Large intestine (tissue), 1 donor: Measurements from ENCODE around the gene DDX10. TPM values are rescaled to one million over a fixed set of nuclear protein-coding genes. Genes with fewer than 3 reads are reported as not detected.

Source experiments
- polyA plus RNA-seq: library from polyadenylated mRNA; unstranded; fragments of 120-200 nt; gene quantifications from one replicate; pipeline ENCODE4 v1.2.1, GENCODE V29; 2013

DDX10 gene
- polyA plus RNA-seq, 1 donor = 17.8 TPM

Other genes starting within 250 kb of the DDX10 start
- 1.1 TPM for gene C11orf65, start 197.5 kb upstream of the DDX10 start, polyA plus RNA-seq
- gene POGLUT3, start 166.7 kb upstream of the DDX10 start, polyA plus RNA-seq = 22.7 TPM
- 1.1 TPM for gene EXPH5, start 71.3 kb upstream of the DDX10 start, polyA plus RNA-seq